GM18520 (cell line): Measurements from ENCODE around the gene PCDHB14.
"Not testable (repeated sequence)": the region's sequence is repeated elsewhere in the genome, so short reads cannot be mapped to it uniquely, and the experiment has no call there.

Experiments
- ATAC-seq: cut with Tn5 transposase; IDR thresholded peaks from one replicate; pipeline ENCODE4 v1.9.1; 2021; ENCODE audit not compliant: unreplicated experiment

PCDHB14 gene

GRCh38 chr5:141208478-141208877 lies 14.7 kb upstream of the PCDHB14 start, which contains the start of gene PCDHB12:
TSS of gene PCDHB12 (plus strand) at chr5:141208719. CDS start at chr5:141208908, 189 bp downstream.
- ATAC-seq, result no peak

- ATAC-seq, result not testable (repeated sequence)
Measured at GRCh38 chr5:141210281-141210680, 12.9 kb upstream of the PCDHB14 start.

GRCh38 chr5:141210849-141211248 lies 12.3 kb upstream of the PCDHB14 start:
- ATAC-seq, result not testable (repeated sequence)

GRCh38 chr5:141213656-141214339 lies 9.3 kb upstream of the PCDHB14 start, which contains the start of gene PCDHB13:
TSS of gene PCDHB13 (plus strand) at chr5:141213919. CDS start at chr5:141214124, 205 bp downstream.
- ATAC-seq, result not testable (repeated sequence)

- not testable (repeated sequence) for ATAC-seq
Measured at GRCh38 chr5:141214583-141214982, 8.6 kb upstream of the PCDHB14 start.

- not testable (repeated sequence) for ATAC-seq
Measured at GRCh38 chr5:141215504-141215903, 7.6 kb upstream of the PCDHB14 start.

- ATAC-seq, result not testable (repeated sequence)
Measured at GRCh38 chr5:141216035-141216434, 7.1 kb upstream of the PCDHB14 start.

- not testable (repeated sequence) for ATAC-seq
Measured at GRCh38 chr5:141224844-141225243, 1.7 kb downstream of the PCDHB14 start.

GRCh38 chr5:141225421-141225820 lies 2.3 kb downstream of the PCDHB14 start:
- not testable (repeated sequence) for ATAC-seq

GRCh38 chr5:141234109-141234667 lies 11.0 kb downstream of the PCDHB14 start:
- ATAC-seq, result no peak

GRCh38 chr5:141235922-141236321 lies 12.8 kb downstream of the PCDHB14 start:
- ATAC-seq, result not testable (repeated sequence)

- no peak for ATAC-seq
Measured at GRCh38 chr5:141236516-141237313, 13.6 kb downstream of the PCDHB14 start.

GRCh38 chr5:141241496-141241895 lies 18.4 kb downstream of the PCDHB14 start:
- ATAC-seq, result no peak

- ATAC-seq, result no peak
Measured at GRCh38 chr5:141245250-141245717, 22.1 kb downstream of the PCDHB14 start, which contains the start of gene PCDHB15. TSS of gene PCDHB15 (plus strand) at chr5:141245395. CDS start at chr5:141245579, 184 bp downstream.

GRCh38 chr5:141246971-141247370 lies 23.8 kb downstream of the PCDHB14 start:
- not testable (repeated sequence) for ATAC-seq

GRCh38 chr5:141247434-141247833 lies 24.3 kb downstream of the PCDHB14 start:
- not testable (repeated sequence) for ATAC-seq

GRCh38 chr5:141250576-141250975 lies 27.4 kb downstream of the PCDHB14 start:
- no peak for ATAC-seq

GRCh38 chr5:141258464-141258863 lies 35.3 kb downstream of the PCDHB14 start:
- no peak for ATAC-seq

- ATAC-seq, result no peak
Measured at GRCh38 chr5:141258948-141259347, 35.8 kb downstream of the PCDHB14 start.

GRCh38 chr5:141260458-141261237 lies 37.5 kb downstream of the PCDHB14 start:
- ATAC-seq, result no peak

GRCh38 chr5:141261238-141261546 lies 38.0 kb downstream of the PCDHB14 start:
- no peak for ATAC-seq
